ENCODE data around the gene LIN54.

DNA sequence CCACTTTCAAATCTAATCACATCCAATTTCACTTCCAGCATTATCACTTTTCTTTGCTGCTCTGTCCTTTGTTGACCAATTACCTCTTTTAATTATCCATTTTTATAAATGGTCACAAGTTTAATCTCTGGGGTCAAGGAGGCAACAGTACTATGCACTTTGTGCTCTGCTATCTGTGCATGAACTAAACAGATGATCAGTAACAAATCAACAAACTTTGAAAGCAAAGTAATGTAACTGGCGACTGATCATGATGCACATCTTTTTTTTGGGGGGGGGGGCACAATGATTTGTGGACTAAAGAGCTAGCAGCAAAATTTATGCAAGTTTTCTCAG lies 118.2 kb downstream of the LIN54 start:
- TF ChIP-seq ZNF138 (CRISPR knock-in tag; conservative IDR thresholded peaks at IDR 0.05) (no peak), FOXJ3 (CRISPR knock-in tag; IDR thresholded peaks at IDR 0.05; ENCODE audit: borderline replicate concordance) (no peak), CREM (CRISPR knock-in tag; IDR thresholded peaks at IDR 0.05) (no peak), ZNF671 (CRISPR knock-in tag; IDR thresholded peaks at IDR 0.05) (no peak), NR3C1 (CRISPR knock-in tag; conservative IDR thresholded peaks at IDR 0.05; ENCODE audit: low read depth) (no peak), ELF4 (CRISPR knock-in tag; IDR thresholded peaks at IDR 0.05; ENCODE audit: low read depth) (no peak), NFYB (CRISPR knock-in tag; conservative IDR thresholded peaks at IDR 0.05; ENCODE audit: low read depth) (no peak), SP1 (CRISPR knock-in tag; conservative IDR thresholded peaks at IDR 0.05) (no peak), ZNF121 (CRISPR knock-in tag; IDR thresholded peaks at IDR 0.05) (no peak), JUN (CRISPR knock-in tag; IDR thresholded peaks at IDR 0.05) (no peak)
- TF ChIP-seq, protein P1, sequence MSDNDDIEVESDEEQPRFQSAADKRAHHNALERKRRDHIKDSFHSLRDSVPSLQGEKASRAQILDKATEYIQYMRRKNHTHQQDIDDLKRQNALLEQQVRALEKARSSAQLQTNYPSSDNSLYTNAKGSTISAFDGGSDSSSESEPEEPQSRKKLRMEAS (CRISPR knock-in tag; IDR thresholded peaks at IDR 0.05), result no peak
- TF ChIP-seq, protein P2, sequence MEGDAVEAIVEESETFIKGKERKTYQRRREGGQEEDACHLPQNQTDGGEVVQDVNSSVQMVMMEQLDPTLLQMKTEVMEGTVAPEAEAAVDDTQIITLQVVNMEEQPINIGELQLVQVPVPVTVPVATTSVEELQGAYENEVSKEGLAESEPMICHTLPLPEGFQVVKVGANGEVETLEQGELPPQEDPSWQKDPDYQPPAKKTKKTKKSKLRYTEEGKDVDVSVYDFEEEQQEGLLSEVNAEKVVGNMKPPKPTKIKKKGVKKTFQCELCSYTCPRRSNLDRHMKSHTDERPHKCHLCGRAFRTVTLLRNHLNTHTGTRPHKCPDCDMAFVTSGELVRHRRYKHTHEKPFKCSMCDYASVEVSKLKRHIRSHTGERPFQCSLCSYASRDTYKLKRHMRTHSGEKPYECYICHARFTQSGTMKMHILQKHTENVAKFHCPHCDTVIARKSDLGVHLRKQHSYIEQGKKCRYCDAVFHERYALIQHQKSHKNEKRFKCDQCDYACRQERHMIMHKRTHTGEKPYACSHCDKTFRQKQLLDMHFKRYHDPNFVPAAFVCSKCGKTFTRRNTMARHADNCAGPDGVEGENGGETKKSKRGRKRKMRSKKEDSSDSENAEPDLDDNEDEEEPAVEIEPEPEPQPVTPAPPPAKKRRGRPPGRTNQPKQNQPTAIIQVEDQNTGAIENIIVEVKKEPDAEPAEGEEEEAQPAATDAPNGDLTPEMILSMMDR (IDR thresholded peaks at IDR 0.05), result no peak
